Peyer's patch (tissue), 4 donors: ENCODE results near the gene MTMR3. TPM values are rescaled to one million over a fixed set of nuclear protein-coding genes. Genes with fewer than 3 reads are reported as not detected.

Experiments used
- DNase-seq, 3 donors: peaks; one replicate each; pipeline ENCODE4 v3.0.0-alpha.2; 2017 to 2019
- H3K27ac ChIP-seq, 4 donors: fragments of 200-600 bp; sonication (generic); one replicate each; pipeline ENCODE4 v1.5.1; 2016 to 2019
- H3K27me3 ChIP-seq, 2 donors: fragments of 200-600 bp; sonication (generic); one replicate each; pipeline ENCODE4 v1.5.1; 2019
- H3K36me3 ChIP-seq, 3 donors: fragments of 200-600 bp; sonication (generic); one replicate each; pipeline ENCODE4 v1.5.1; 2016 to 2019
- H3K4me1 ChIP-seq, 4 donors: fragments of 200-600 bp; sonication (generic); one replicate each; pipeline ENCODE4 v1.5.1; 2016 to 2019
- H3K4me3 ChIP-seq, 4 donors: fragments of 200-600 bp; sonication (generic); 1 replicate in 3 of 4; 2 replicates in 1 of 4; pipeline ENCODE4 v1.5.1; 2016 to 2019; ENCODE audit warnings: mild to moderate bottlenecking in 1 of 4
- H3K9me3 ChIP-seq, 4 donors: fragments of 200-600 bp; sonication (generic); one replicate each; pipeline ENCODE4 v1.5.1; 2016 to 2019; ENCODE audit warnings: mild to moderate bottlenecking in 1 of 4
- POLR2A ChIP-seq, 2 donors: fragments of 450-650 bp; IDR thresholded peaks; one replicate each; pipeline ENCODE4 v1.5.1; 2017; ENCODE audit warnings: antibody characterized with exemption in 2 of 2, mild to moderate bottlenecking in 2 of 2, moderate library complexity in 2 of 2
- total RNA-seq, 4 donors: library from RNA; depleted of rRNA; stranded (reverse); fragments of >200 nt; gene quantifications; one replicate each; pipeline ENCODE4 v1.1.0, GENCODE V29; 2016
- TF ChIP-seq, protein P1 (sequence below), 6 experiments: fragments of 450-650 bp in 4 of 6; fragments of 200-600 bp in 2 of 6; sonication (generic) in 1 of 6; IDR thresholded peaks; one replicate each; pipeline ENCODE4 v1.5.1; 2017 to 2019; ENCODE audit warnings: antibody characterized with exemption in 6 of 6, mild to moderate bottlenecking in 3 of 6, moderate library complexity in 1 of 6

MTMR3 gene
- total RNA-seq, 4 donors from 2014 or later, result 49.4 to 97.8 (median 84.0) TPM

DNA sequence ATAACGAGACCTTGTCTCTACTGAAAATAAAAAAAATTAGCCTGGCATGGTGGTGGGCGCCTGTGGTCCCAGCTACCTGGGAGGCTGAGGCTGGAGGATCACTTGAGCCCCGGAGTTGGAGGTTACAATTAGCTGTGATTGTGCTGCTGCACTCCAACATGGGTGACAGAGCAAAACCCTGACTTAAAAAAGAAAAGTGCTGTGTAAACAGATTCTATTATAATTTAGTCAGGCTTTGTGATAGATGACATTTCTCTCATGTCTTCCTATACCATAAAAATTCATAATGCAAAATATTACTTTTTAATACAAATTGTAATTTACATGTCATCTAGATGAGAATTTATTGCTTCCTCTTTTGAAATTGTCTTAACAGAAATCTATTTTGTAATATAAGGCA is 94.1 kb downstream of the MTMR3 start:
- no peak overlapping the region for H3K4me3 ChIP-seq
- no peaks in the 10 kb centered on the region for H3K27me3 ChIP-seq
- TF ChIP-seq POLR2A (IDR thresholded peaks at IDR 0.05), result no peak
- TF ChIP-seq, protein P1, sequence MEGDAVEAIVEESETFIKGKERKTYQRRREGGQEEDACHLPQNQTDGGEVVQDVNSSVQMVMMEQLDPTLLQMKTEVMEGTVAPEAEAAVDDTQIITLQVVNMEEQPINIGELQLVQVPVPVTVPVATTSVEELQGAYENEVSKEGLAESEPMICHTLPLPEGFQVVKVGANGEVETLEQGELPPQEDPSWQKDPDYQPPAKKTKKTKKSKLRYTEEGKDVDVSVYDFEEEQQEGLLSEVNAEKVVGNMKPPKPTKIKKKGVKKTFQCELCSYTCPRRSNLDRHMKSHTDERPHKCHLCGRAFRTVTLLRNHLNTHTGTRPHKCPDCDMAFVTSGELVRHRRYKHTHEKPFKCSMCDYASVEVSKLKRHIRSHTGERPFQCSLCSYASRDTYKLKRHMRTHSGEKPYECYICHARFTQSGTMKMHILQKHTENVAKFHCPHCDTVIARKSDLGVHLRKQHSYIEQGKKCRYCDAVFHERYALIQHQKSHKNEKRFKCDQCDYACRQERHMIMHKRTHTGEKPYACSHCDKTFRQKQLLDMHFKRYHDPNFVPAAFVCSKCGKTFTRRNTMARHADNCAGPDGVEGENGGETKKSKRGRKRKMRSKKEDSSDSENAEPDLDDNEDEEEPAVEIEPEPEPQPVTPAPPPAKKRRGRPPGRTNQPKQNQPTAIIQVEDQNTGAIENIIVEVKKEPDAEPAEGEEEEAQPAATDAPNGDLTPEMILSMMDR (IDR thresholded peaks at IDR 0.05), result no peak
- peaks cover 0 to 21% (median 0%) of the 10 kb centered on the region in 3 donors for H3K36me3 ChIP-seq
- DNase-seq, result no peak
- H3K9me3 ChIP-seq, result no peaks in the 10 kb centered on the region
- no peak overlapping the region for H3K27ac ChIP-seq
- H3K4me1 ChIP-seq, result peaks cover 0 to 30% (median 0%) of the 10 kb centered on the region in 4 donors

GRCh38 chr22:29979777-29980321 is 96.9 kb downstream of the MTMR3 start:
- H3K9me3 ChIP-seq, result no peaks in the 10 kb centered on the region
- H3K27ac ChIP-seq, result peak overlapping the region in 3 of 4 donors; percentile 24 to 75 (median 39)
- TF ChIP-seq, protein P1 (IDR thresholded peaks at IDR 0.05), result no peak
- TF ChIP-seq POLR2A (IDR thresholded peaks at IDR 0.05), result no peak
- DNase-seq, result no peak
- no peak overlapping the region for H3K4me3 ChIP-seq
- H3K27me3 ChIP-seq, result no peaks in the 10 kb centered on the region
- H3K36me3 ChIP-seq, result peaks cover 0 to 16% (median 0%) of the 10 kb centered on the region in 3 donors
- H3K4me1 ChIP-seq, result peaks cover 0 to 26% (median 0%) of the 10 kb centered on the region in 4 donors

DNA sequence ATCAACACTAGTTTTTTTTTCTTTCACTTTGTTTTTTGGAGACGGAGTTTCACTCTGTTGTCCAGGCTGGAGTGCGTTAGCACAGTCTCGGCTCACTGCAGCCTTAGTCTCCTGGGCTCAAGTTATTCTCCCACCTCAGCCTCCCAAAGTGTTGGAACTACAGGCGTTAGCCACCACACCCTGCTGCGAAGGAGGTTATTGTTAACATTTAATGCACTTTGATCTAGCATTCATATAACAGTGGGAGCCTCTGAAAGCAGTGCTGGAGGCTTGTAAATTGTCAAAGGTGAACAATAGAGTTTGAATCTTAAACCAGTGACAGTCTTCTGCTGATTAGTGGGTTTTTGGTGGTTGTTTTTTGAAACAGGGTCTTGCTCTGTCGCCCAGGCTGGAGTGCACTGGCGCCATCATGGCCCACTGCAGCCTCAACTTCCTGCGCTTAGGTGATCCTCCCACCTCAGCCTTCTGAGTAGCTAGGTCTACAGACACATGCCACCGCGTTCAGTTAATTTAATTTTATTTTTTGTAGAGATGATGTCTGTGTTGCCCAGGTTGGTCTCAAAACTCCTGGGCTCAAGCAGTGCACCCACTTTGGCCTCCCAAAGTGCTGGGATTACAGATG is 100.4 kb downstream of the MTMR3 start:
- H3K4me3 ChIP-seq, result no peak overlapping the region
- H3K4me1 ChIP-seq, result peaks cover 0 to 26% (median 0%) of the 10 kb centered on the region in 4 donors
- H3K27ac ChIP-seq, result no peak overlapping the region
- peaks cover 0 to 28% (median 0%) of the 10 kb centered on the region in 3 donors for H3K36me3 ChIP-seq
- H3K9me3 ChIP-seq, result no peaks in the 10 kb centered on the region
- DNase-seq, result no peak
- H3K27me3 ChIP-seq, result no peaks in the 10 kb centered on the region
- TF ChIP-seq, protein P1 (IDR thresholded peaks at IDR 0.05), result no peak
- TF ChIP-seq POLR2A (IDR thresholded peaks at IDR 0.05), result no peak

- no peaks in the 10 kb centered on the region for H3K9me3 ChIP-seq
- peaks cover 0 to 9% (median 0%) of the 10 kb centered on the region in 4 donors for H3K4me1 ChIP-seq
- no peaks in the 10 kb centered on the region for H3K27me3 ChIP-seq
- peaks cover 0 to 21% (median 0%) of the 10 kb centered on the region in 3 donors for H3K36me3 ChIP-seq
- H3K4me3 ChIP-seq, result no peak overlapping the region
- DNase-seq, result no peak
- no peak for TF ChIP-seq POLR2A (IDR thresholded peaks at IDR 0.05)
- TF ChIP-seq, protein P1 (IDR thresholded peaks at IDR 0.05), result no peak
- H3K27ac ChIP-seq, result no peak overlapping the region
These were observed 102.9 kb downstream of the MTMR3 start for GRCh38 chr22:29985912-29986311.

GRCh38 chr22:29987137-29987536 is 104.2 kb downstream of the MTMR3 start:
- DNase-seq, result no peak
- no peaks in the 10 kb centered on the region for H3K27me3 ChIP-seq
- H3K27ac ChIP-seq, result no peak overlapping the region
- peaks cover 0 to 26% (median 0%) of the 10 kb centered on the region in 3 donors for H3K36me3 ChIP-seq
- no peak overlapping the region for H3K4me3 ChIP-seq
- TF ChIP-seq, protein P1 (IDR thresholded peaks at IDR 0.05), result no peak
- no peak for TF ChIP-seq POLR2A (IDR thresholded peaks at IDR 0.05)
- H3K9me3 ChIP-seq, result no peaks in the 10 kb centered on the region
- H3K4me1 ChIP-seq, result peaks cover 0 to 6% (median 0%) of the 10 kb centered on the region in 4 donors
